ENCODE results near the gene SUGP1.
"Not testable (repeated sequence)": the region's sequence is repeated elsewhere in the genome, so short reads cannot be mapped to it uniquely, and the experiment has no call there.

The SUGP1 gene

DNA sequence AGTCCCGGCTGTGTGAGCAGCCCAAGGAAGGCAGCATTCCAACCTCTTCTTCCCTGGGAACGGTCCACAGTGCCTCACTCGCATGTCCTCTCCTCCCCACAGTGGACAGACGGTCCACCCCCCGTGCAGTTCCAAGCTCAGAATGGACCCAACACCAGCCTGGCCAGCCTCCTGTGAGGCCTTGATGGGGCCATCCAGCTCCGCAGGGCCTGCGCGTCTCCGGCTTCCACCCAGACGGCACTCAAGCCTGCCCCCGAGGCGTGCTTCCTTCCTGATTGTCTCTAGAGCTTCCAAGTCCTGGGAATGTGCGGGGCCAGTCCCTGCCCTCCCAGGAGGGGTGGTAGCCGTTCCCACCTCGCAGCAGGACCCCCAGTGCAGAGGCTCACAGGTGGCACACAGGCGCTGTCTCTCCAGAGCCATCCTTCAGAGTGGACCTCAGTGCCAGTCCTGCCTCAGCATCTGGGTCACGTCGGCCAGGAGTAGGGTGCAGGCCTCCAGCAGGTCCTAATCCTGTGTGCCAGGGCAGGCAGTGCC lies 35.4 kb upstream of the SUGP1 start:
- Histone ChIP-seq H3K9me3 (replicated peaks in 1 of 11) (no peaks in the 10 kb centered on the region), H3K4me3 (no peak overlapping the region), H3K36me3 (peaks cover 66 to 89% (median 75%) of the 10 kb centered on the region in 11 experiments), H3K4me2 (no peak overlapping the region), H3K4me1 (peaks cover 18 to 28% (median 22%) of the 10 kb centered on the region in 10 experiments), H3K27ac (no peak overlapping the region), H3K9ac (peak overlapping the region in 1 of 11 experiments; percentile 1; a peak in 1 of 22 replicates), H3K27me3 (no peaks in the 10 kb centered on the region), H4K20me1 (peaks cover 0 to 54% (median 7%) of the 10 kb centered on the region in 11 experiments; a peak in 7 of 22 replicates)
- TF ChIP-seq Cebpa-rat (IDR thresholded peaks at IDR 0.05) = no peak

DNA sequence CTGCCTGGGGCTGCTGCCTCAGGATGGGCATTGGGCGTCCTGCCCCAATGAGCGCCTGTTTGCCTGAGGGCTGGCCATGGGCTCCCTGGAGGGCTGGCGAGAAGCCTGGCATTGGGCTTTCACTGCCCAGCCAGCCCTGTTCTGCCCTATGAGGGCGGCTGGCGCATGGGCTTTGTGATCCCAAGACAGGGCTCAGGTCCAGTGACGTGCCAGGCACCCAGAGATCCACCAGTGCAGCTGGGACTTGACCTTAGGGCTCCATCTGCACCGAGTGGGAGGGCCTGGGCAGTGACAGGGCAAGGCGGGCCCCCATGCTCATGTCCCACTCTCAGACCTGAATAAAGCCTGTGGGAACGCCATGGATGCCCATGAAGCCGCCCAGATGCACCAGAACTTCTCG lies 34.6 kb upstream of the SUGP1 start:
- peaks cover 13 to 21% (median 15%) of the 10 kb centered on the region in 10 experiments for H3K4me1 ChIP-seq
- H4K20me1 ChIP-seq = peaks cover 0 to 54% (median 7%) of the 10 kb centered on the region in 11 experiments; a peak in 7 of 22 replicates
- H3K27me3 ChIP-seq = no peaks in the 10 kb centered on the region
- peaks cover 72 to 97% (median 82%) of the 10 kb centered on the region in 11 experiments for H3K36me3 ChIP-seq
- TF ChIP-seq Cebpa-rat (IDR thresholded peaks at IDR 0.05) = no peak
- no peak overlapping the region for H3K9ac ChIP-seq
- no peak overlapping the region for H3K27ac ChIP-seq
- H3K4me3 ChIP-seq = no peak overlapping the region
- no peaks in the 10 kb centered on the region for H3K9me3 ChIP-seq (replicated peaks in 1 of 11)
- no peak overlapping the region for H3K4me2 ChIP-seq

DNA sequence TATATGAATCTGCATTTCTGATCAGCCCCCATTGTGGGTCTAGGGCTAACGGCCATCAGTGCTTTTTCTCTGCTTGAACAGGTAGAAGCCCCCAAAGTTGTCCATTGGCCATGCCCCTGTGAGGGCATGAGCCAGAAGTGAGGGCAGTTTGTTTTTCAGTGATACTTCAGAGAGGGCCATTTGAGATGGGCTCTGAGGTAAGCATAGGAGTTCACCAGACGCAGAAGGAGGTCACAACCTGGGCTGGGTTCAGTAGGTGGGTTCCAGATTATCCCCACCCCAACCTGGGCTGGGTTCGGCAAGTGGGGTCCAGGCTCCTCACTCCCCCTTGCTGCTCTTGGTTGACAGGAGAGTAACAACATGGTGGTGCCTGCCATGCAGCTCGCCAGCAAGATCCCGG lies 33.7 kb upstream of the SUGP1 start:
- TF ChIP-seq Cebpa-rat (IDR thresholded peaks at IDR 0.05) = no peak
- Histone ChIP-seq H3K27ac (no peak overlapping the region), H3K4me2 (no peak overlapping the region), H3K27me3 (no peaks in the 10 kb centered on the region), H3K9me3 (replicated peaks in 1 of 11) (no peaks in the 10 kb centered on the region), H3K4me3 (no peak overlapping the region), H3K9ac (no peak overlapping the region), H3K4me1 (peaks cover 13 to 20% (median 14%) of the 10 kb centered on the region in 10 experiments), H4K20me1 (peaks cover 0 to 54% (median 7%) of the 10 kb centered on the region in 11 experiments; a peak in 8 of 22 replicates), H3K36me3 (peaks cover 80 to 100% (median 89%) of the 10 kb centered on the region in 11 experiments)

DNA sequence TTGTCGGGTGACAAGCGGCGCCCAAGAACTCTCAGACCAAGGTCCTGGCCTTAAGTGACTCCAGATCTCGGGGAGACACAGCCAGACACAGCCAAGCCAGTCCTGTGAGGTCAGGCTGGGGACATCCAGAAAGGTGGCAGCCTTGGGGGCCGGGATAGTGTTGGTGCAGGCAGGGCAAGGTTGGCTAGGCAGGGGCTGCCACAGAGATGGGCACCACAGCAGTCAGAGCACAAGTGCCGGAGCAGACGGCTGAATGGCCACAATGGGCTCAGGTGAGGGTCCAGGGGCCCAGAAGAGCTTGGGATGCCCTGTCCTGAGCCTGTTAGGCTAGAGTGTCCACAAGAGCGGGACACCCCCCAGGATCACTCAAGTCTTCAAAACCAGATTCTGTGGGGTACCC lies 32.5 kb upstream of the SUGP1 start:
- H3K27ac ChIP-seq = no peak overlapping the region
- no peaks in the 10 kb centered on the region for H3K9me3 ChIP-seq (replicated peaks in 1 of 11)
- peaks cover 0 to 57% (median 7%) of the 10 kb centered on the region in 11 experiments; a peak in 8 of 22 replicates for H4K20me1 ChIP-seq
- H3K4me3 ChIP-seq = no peak overlapping the region
- peaks cover 92 to 100% (median 97%) of the 10 kb centered on the region in 11 experiments for H3K36me3 ChIP-seq
- H3K9ac ChIP-seq = peak overlapping the region in 1 of 11 experiments; percentile 29; a peak in 1 of 22 replicates
- no peaks in the 10 kb centered on the region for H3K27me3 ChIP-seq
- peaks cover 1 to 8% (median 2%) of the 10 kb centered on the region in 10 experiments; a peak in 16 of 20 replicates for H3K4me1 ChIP-seq
- TF ChIP-seq Cebpa-rat (IDR thresholded peaks at IDR 0.05) = no peak
- no peak overlapping the region for H3K4me2 ChIP-seq

DNA sequence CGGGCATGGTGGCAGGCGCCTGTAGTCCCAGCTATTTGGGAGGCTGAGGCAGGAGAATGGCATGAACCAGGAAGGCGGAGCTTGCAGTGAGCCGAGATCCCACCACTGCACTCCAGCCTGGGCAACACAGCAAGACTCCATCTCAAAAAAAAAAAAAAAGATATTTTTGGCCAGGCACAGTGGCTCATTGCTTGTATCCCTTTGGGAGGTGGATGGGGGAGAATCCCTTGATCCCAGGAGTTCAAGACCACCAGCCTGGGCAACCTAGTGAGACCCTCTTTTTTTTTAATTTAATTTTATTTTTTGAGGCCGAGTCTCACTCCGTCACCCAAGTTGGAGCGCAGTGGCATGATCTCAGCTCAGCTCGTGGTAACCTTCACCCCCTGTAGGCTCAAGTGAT lies 30.4 kb upstream of the SUGP1 start:
- not testable (repeated sequence) for H3K27me3 ChIP-seq; H3K4me2 ChIP-seq; H3K4me3 ChIP-seq; H3K9me3 ChIP-seq (replicated peaks in 1 of 11); H3K27ac ChIP-seq; H3K9ac ChIP-seq; H3K4me1 ChIP-seq
- H3K36me3 ChIP-seq = peaks cover 97 to 100% (median 100%) of the 10 kb centered on the region in 11 experiments
- H4K20me1 ChIP-seq = peaks cover 0 to 65% (median 6%) of the 10 kb centered on the region in 11 experiments; a peak in 12 of 22 replicates

DNA sequence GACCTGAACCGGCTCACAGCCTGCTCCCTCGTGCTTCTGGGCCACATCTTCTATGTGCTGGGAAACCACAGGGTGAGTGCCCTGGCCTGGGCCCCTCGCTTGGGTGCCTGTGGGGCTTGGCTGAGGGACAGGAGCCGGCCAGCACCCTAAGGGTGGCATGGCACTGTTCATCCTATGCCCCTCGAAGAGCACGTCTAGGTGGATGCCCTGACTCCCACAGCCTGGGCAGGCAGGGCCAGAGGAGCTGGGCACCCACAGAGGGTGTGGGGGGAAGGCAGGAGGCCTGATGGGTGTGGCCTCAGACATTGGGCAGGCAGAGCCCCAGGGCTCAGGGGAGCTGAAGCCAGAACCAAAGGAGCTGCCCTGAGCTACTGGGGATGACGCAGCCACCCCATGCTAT lies 29.1 kb upstream of the SUGP1 start:
- no peak overlapping the region for H3K9ac ChIP-seq
- no peaks in the 10 kb centered on the region for H3K27me3 ChIP-seq
- no peak overlapping the region for H3K27ac ChIP-seq
- H4K20me1 ChIP-seq = peaks cover 0 to 66% (median 6%) of the 10 kb centered on the region in 11 experiments; a peak in 13 of 22 replicates
- H3K4me1 ChIP-seq = no peaks in the 10 kb centered on the region
- H3K4me3 ChIP-seq = no peak overlapping the region
- TF ChIP-seq Cebpa-rat (IDR thresholded peaks at IDR 0.05) = no peak
- peaks cover 97 to 100% (median 100%) of the 10 kb centered on the region in 11 experiments for H3K36me3 ChIP-seq
- no peaks in the 10 kb centered on the region for H3K9me3 ChIP-seq (replicated peaks in 1 of 11)
- no peak overlapping the region for H3K4me2 ChIP-seq

DNA sequence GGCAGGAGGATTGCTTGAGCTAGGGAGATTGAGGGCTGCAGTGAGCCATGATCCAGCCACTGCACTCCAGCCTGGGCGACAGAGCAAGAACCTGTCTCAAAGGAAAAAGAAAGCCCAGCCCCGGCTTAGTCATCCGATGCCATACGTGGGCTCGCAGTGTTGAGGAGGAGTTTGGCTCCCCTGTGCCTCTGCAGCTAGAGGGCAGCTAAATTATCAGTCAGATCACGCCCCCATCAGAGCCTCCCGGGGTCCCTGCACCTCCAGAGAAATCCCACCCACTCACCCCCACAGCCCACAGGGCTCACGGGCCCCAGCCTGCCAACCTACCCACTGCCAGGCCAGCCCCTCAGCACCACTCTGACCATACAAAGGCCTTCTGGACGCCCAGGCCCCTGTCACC lies 28.0 kb upstream of the SUGP1 start:
- no peak overlapping the region for H3K27ac ChIP-seq
- no peak overlapping the region for H3K9ac ChIP-seq
- H3K36me3 ChIP-seq = peaks cover 97 to 100% (median 100%) of the 10 kb centered on the region in 11 experiments
- no peaks in the 10 kb centered on the region for H3K4me1 ChIP-seq
- H4K20me1 ChIP-seq = peaks cover 0 to 65% (median 6%) of the 10 kb centered on the region in 11 experiments; a peak in 14 of 22 replicates
- H3K27me3 ChIP-seq = no peaks in the 10 kb centered on the region
- TF ChIP-seq Cebpa-rat (IDR thresholded peaks at IDR 0.05) = no peak
- H3K4me3 ChIP-seq = no peak overlapping the region
- H3K9me3 ChIP-seq (replicated peaks in 1 of 11) = no peaks in the 10 kb centered on the region
- no peak overlapping the region for H3K4me2 ChIP-seq

DNA sequence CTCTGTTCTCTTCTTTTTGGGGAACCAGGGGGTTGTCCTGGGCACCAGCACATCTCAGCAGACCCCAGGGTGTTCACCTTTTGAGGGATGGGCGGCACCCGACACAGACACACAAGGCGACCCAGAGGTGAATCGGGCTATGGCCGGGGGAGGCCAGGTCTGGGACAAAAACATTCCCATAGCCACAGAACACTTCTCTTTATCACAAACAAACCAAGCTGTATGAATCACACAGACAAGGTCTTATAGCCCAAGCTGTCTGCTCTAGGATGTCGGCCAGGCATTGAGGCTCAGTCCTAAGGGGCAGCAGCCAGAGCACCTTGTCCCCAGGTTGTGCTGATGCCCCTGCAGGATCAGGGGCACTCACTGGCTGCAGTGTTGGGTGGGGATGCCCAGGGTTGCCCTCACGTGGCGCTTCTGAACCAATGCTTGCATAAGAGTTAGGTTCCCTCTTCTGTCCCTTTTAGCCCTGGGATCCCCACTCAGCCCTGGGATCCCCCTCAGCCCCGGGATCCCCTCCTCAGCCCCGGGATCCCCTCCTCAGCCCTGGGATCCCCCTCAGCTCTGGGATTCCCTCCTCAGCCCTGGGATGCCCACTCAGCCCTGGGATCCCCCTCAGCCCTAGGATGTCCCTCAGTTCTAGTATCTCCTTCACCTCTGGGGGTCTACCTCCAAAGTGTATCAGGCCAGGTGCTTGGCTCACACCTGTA lies 27.2 kb upstream of the SUGP1 start:
- H3K9ac ChIP-seq = 0 out of 22 replicates have a peak overlapping the region, but pooled peaks of 1 of the 11 experiments have one; percentile 9
- no peaks in the 10 kb centered on the region for H3K4me1 ChIP-seq
- no peaks in the 10 kb centered on the region for H3K9me3 ChIP-seq (replicated peaks in 1 of 11)
- H3K27me3 ChIP-seq = no peaks in the 10 kb centered on the region
- H3K27ac ChIP-seq = no peak overlapping the region
- no peak overlapping the region for H3K4me3 ChIP-seq
- peaks cover 97 to 100% (median 100%) of the 10 kb centered on the region in 11 experiments for H3K36me3 ChIP-seq
- H3K4me2 ChIP-seq = no peak overlapping the region
- peaks cover 0 to 65% (median 14%) of the 10 kb centered on the region in 11 experiments; a peak in 16 of 22 replicates for H4K20me1 ChIP-seq
- TF ChIP-seq Cebpa-rat (IDR thresholded peaks at IDR 0.05) = no peak

DNA sequence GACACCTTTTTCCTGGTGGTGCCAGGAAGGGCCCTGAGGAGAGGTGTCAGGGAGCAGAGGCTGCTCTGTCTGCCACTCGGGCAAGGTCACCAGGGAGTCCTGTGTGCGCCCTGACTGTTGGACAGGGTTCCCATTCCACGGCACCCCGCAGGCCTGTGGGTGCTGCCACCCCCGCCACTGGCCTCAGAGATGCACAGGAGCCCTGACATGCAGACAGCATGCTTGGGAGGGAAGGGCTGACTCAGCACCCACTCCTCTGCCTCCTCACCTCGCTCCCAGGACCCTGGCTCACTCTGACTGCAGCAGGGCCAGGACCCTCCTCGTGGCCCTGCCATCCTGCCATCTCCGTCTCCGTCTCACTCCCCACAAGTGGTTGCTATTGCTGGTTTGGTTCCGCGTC lies 25.7 kb upstream of the SUGP1 start:
- no peak overlapping the region for H3K27ac ChIP-seq
- H3K4me2 ChIP-seq = no peak overlapping the region
- H3K27me3 ChIP-seq = no peaks in the 10 kb centered on the region
- H3K4me1 ChIP-seq = no peaks in the 10 kb centered on the region
- no peak overlapping the region for H3K4me3 ChIP-seq
- no peak for TF ChIP-seq Cebpa-rat (IDR thresholded peaks at IDR 0.05)
- peaks cover 97 to 100% (median 100%) of the 10 kb centered on the region in 11 experiments for H3K36me3 ChIP-seq
- H4K20me1 ChIP-seq = peaks cover 2 to 74% (median 25%) of the 10 kb centered on the region in 11 experiments; a peak in 17 of 22 replicates
- H3K9me3 ChIP-seq (replicated peaks in 1 of 11) = no peaks in the 10 kb centered on the region
- no peak overlapping the region for H3K9ac ChIP-seq
